Thymus (tissue), 14 donors: ENCODE data around the gene ZNF710. TPM values are rescaled to one million over a fixed set of nuclear protein-coding genes. Genes with fewer than 3 reads are reported as not detected.
A peak's percentile ranks its signal among the peaks of the same experiment; 100 is the strongest.
"Not testable (repeated sequence)": the region's sequence is repeated elsewhere in the genome, so short reads cannot be mapped to it uniquely, and the experiment has no call there.

Experiments
- DNase-seq, 9 donors: peaks; one replicate each; pipeline ENCODE4 v3.0.0-alpha.2; 2013; ENCODE audit warnings: low spot score in 9 of 9, low read depth in 6 of 9, missing footprints in 1 of 9
- H3K27ac ChIP-seq, 2 donors: one replicate each; pipeline ENCODE4 v1.5.1; 2013; ENCODE audit warnings: control low read depth in 1 of 2, low read depth in 1 of 2, low read length in 1 of 2, mild to moderate bottlenecking in 1 of 2, moderate library complexity in 1 of 2
- H3K27me3 ChIP-seq, 2 donors: one replicate each; pipeline ENCODE4 v1.5.1; 2013; ENCODE audit warnings: low read length in 1 of 2; ENCODE audit not compliant: control insufficient read depth in 2 of 2, insufficient read depth in 1 of 2
- H3K36me3 ChIP-seq, 2 donors: one replicate each; pipeline ENCODE4 v1.5.1; 2013; ENCODE audit warnings: low read length in 1 of 2, mild to moderate bottlenecking in 1 of 2, moderate library complexity in 1 of 2; ENCODE audit not compliant: control insufficient read depth in 2 of 2, insufficient read depth in 2 of 2
- H3K4me1 ChIP-seq, 2 donors: one replicate each; pipeline ENCODE4 v1.5.1; 2013; ENCODE audit warnings: low read length in 2 of 2; ENCODE audit not compliant: control insufficient read depth in 2 of 2, insufficient read depth in 2 of 2
- H3K4me3 ChIP-seq, 2 donors: one replicate each; pipeline ENCODE4 v1.5.1; 2013; ENCODE audit warnings: low read length in 2 of 2, control low read depth in 1 of 2, mild to moderate bottlenecking in 1 of 2
- H3K9me3 ChIP-seq, 2 donors: one replicate each; pipeline ENCODE4 v1.5.1; 2013; ENCODE audit warnings: low read length in 1 of 2, mild to moderate bottlenecking in 1 of 2; ENCODE audit not compliant: control insufficient read depth in 2 of 2, insufficient read depth in 1 of 2
- WGBS: extraction: QIAGEN DNeasy Blood & Tissue Kit; methylation state at CpG from one replicate; pipeline ENCODE4 v1.1.7; 2013; 5-methylcytosine and 5-hydroxymethylcytosine counted together
- long read RNA-seq, 10 donors: transcript quantifications; one replicate each; lab custom pipeline, GENCODE V29; 2026
- polyA plus RNA-seq: library from polyadenylated mRNA; stranded (reverse); fragments of 200-250 nt; gene quantifications from one replicate; pipeline ENCODE4 v1.2.3, GENCODE V29; 2013
- total RNA-seq: library from RNA; stranded (reverse); fragments of 120-200 nt; gene quantifications from one replicate; pipeline ENCODE4 v1.2.4, GENCODE V29; 2013
- donor health status: healthy.

The ZNF710 gene, protein sequence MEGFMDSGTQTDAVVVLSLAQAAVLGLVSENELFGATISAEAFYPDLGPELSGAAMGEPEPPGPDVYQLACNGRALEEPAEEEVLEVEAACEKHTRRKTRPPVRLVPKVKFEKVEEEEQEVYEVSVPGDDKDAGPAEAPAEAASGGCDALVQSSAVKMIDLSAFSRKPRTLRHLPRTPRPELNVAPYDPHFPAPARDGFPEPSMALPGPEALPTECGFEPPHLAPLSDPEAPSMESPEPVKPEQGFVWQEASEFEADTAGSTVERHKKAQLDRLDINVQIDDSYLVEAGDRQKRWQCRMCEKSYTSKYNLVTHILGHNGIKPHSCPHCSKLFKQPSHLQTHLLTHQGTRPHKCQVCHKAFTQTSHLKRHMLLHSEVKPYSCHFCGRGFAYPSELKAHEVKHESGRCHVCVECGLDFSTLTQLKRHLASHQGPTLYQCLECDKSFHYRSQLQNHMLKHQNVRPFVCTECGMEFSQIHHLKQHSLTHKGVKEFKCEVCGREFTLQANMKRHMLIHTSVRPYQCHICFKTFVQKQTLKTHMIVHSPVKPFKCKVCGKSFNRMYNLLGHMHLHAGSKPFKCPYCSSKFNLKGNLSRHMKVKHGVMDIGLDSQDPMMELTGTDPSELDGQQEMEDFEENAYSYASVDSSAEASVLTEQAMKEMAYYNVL
- 12.5 TPM for total RNA-seq
- 21.9 TPM for polyA plus RNA-seq
- long read RNA-seq, donor 1 = 0 reads
- long read RNA-seq, donor 2 = 0 reads
- long read RNA-seq, donor 3, full-length matches to known transcripts = 2 of 302 reads
- long read RNA-seq, donor 3, partial matches to known transcripts = 300 of 302 reads
- long read RNA-seq, donor 3, other reads (novel, unspliced or antisense) = 0 of 302 reads
- long read RNA-seq, donor 4, full-length matches to known transcripts = 1 of 182 reads
- long read RNA-seq, donor 4, partial matches to known transcripts = 77 of 182 reads
- long read RNA-seq, donor 4, other reads (novel, unspliced or antisense) = 104 of 182 reads
- long read RNA-seq, donor 5, full-length matches to known transcripts = 2 of 2 reads
- long read RNA-seq, donor 5, partial matches to known transcripts = 0 of 2 reads
- long read RNA-seq, donor 5, other reads (novel, unspliced or antisense) = 0 of 2 reads
- long read RNA-seq, donor 6, full-length matches to known transcripts = 3 of 3 reads
- long read RNA-seq, donor 6, partial matches to known transcripts = 0 of 3 reads
- long read RNA-seq, donor 6, other reads (novel, unspliced or antisense) = 0 of 3 reads
- long read RNA-seq, donor 7, partial matches to known transcripts = 64 of 153 reads
- long read RNA-seq, donor 7, other reads (novel, unspliced or antisense) = 89 of 153 reads
- long read RNA-seq, donor 8, partial matches to known transcripts = 0 of 2 reads
- long read RNA-seq, donor 8, other reads (novel, unspliced or antisense) = 0 of 2 reads
- long read RNA-seq, donor 9, partial matches to known transcripts = 37 of 132 reads
- long read RNA-seq, donor 9, other reads (novel, unspliced or antisense) = 94 of 132 reads
- long read RNA-seq, donor 10, partial matches to known transcripts = 0 of 1 reads
- long read RNA-seq, donor 10, other reads (novel, unspliced or antisense) = 0 of 1 reads

DNA sequence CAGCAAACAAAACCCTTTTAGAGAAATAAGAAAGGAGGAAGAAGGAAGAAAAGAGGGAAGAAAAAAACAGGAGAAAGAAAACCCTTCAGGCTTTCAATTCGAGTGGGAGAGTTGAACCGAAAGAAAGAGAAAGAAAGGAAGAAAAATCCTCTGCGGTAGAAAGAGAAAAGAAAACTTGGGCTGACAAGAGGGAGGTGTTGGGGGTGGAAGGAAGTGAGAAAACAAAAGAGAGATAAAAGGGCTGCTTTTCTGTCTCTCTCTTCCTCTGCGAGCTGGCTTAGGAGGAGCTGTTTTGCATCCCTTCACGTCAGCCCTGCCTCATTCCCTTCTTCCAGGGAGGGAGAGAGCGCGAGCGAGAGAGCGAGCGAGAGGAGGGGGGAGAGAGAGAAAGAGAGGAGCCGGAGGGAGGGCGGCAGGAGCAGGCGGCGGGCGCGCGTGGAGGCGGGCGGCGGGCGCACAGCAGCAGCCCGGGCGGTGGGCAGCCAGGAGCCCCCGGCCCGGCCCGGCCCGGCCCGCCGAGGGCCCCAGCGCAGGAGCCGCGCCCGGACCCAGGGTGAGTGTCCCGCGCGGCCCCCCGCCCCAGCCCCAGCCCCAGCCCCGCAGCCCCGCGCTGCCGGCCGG is at the start of gene ZNF710:
ZNF710 (plus strand) TSS at position 263 of the 621 bp plus-strand sequence. CDS start 65,814 bp downstream, outside the sequence.
- Histone ChIP-seq H3K4me1 (peaks cover 3 to 34% of the 10 kb centered on the region in 2 donors), H3K4me3 (peak within 1 kb of the TSS; percentile 54 to 71), H3K27ac (peak within 1 kb of the TSS; percentile 72 to 77), H3K36me3 (no peaks in the 10 kb centered on the region), H3K27me3 (peaks cover 0 to 12% of the 10 kb centered on the region in 2 donors), H3K9me3 (no peaks in the 10 kb centered on the region)
- DNase-seq = peak in 7 of 9 donors; percentile 31 to 80 (median 43)
- under 1% methylated on average over 42 of the region's 42 CpGs for WGBS

DNA sequence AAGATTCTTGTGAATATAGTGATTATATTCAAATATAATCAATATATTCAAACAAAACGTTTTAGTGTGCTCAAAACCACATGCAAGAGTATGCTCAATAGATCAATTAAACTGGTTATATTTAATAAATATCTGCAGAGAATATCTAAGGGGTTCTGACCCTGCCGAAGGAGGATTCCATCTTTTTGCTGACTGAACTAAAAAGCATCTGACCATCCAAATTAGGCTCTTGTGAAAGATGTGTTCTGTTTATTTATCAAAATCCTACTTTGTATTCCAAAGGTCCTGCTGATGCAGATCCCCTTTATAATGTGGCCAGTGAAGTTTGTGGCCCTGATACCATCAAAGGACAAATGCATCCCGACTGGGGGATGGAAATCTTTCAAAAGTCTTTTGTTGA is 46.6 kb upstream of the ZNF710 start:
- H3K36me3 ChIP-seq = no peaks in the 10 kb centered on the region
- 92% methylated on average over 3 of the region's 3 CpGs for WGBS
- H3K27me3 ChIP-seq = no peaks in the 10 kb centered on the region
- H3K9me3 ChIP-seq = peaks cover 0 to 6% of the 10 kb centered on the region in 2 donors
- no peak overlapping the region for H3K27ac ChIP-seq
- no peak for DNase-seq
- no peaks in the 10 kb centered on the region for H3K4me1 ChIP-seq
- H3K4me3 ChIP-seq = no peak overlapping the region

DNA sequence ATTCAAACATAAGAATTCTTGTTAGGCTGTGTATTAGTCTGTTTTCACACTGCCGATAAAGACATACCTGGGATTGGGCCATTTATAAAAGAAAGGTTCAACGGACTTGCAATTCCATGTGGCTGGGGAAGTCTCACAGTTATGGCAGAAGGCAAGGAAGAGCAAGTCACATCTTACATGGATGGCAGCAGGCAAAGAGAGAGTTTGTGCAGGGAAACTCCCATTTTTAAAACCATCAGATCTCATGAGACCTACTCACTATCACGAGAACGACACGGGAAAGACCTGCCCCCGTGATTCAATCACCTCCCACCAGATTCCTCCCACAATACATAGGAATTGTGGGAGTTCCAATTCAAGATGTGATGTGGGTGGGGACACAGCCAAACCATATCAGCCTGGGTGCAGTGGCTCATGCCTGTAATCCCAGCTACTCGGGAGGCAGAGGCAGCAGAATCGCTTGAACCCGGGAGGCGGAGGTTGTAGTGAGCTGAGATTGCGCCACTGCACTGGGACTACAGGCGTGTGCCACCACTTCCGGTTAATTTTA is 45.6 kb upstream of the ZNF710 start:
- not testable (repeated sequence) for H3K36me3 ChIP-seq, H3K27ac ChIP-seq, H3K27me3 ChIP-seq, DNase-seq, H3K4me1 ChIP-seq, H3K9me3 ChIP-seq, H3K4me3 ChIP-seq
- 97% methylated on average over 13 of the region's 13 CpGs for WGBS

DNA sequence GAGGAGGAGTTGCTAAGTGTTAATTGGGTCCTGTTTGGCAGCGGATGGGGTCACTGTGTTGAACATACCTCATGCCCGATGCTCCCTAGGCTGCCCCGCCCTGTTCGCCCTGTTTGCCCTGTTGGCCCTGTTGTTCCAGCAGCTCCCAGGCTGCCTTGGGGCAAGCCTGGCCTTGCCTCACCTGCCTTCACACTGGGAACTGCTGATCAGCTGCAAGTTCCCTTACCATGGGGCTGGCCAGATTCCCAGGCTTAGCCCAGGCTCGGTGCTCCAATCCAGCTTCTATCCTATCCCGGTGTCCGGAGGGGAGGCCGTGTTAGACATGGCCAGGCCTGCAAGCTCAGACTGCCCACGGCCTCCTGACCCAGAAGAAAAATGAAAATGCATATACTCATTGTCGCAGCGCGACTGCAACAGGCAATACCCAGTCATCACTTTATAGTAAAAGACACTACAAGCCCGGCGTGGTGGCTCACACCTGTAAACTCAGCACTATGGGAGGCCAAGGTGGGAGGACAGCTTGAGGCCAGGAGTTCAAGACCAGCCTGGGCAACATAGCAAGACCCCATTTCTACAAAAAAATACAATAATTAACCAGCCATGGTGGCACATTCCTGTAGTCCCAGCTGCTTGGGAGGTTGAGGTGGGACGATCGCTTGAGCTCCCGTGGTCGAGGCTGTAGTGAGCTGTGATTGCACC is 42.9 kb upstream of the ZNF710 start:
- H3K27ac ChIP-seq = no peak overlapping the region

DNA sequence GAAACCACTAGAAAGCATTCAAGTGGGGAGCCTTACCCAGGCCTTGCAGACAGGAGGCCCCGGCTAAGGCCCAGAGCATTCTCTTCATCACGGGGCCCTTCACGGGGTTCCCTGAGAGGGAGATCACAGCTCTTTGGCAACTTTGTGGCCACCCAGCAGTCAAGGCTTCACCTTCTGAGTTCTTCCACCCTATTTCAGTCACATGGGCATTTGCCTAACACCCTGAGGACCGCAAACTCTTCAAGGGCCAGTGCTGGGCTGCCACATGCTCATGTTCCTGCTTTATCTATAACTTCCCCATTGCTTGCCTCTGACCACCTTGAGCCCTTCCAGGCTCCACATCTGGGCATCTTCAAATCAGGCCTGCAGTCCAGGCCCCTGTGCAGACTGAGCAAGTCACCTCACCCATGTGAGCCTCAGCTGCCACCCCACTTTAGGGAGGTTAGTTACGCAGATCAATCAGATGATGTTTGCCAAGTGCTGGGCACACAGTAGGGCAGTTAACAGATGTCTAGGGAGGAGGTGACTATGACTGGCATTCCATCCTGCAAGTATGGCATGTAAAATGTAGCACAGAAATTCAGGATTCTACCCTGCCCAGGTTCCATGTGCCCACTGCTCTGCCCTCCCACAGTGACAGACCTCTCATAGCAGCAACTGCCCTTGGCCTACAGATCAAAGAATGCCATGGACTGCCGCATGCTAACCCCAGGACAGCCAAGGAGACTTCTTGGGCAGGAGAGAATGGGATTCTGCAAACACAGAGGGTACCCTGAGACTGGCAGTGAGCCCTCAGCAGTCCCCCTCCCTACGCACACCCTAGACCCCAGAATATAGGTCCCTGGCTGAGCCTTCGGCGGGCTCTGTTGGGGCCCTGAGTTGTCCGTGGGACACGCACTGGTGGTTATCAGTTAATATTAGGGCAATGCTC is 37.6 kb upstream of the ZNF710 start:
- Histone ChIP-seq H3K36me3 (no peaks in the 10 kb centered on the region), H3K27me3 (no peaks in the 10 kb centered on the region), H3K4me3 (no peak overlapping the region), H3K4me1 (no peaks in the 10 kb centered on the region), H3K9me3 (no peaks in the 10 kb centered on the region), H3K27ac (no peak overlapping the region)
- 98% methylated on average over 11 of the region's 11 CpGs for WGBS
- no peak for DNase-seq

More for the DNA sequence above, 42.9 kb upstream of the ZNF710 start:
- no peaks in the 10 kb centered on the region for H3K4me1 ChIP-seq
- 97% methylated on average over 18 of the region's 18 CpGs for WGBS
- no peaks in the 10 kb centered on the region for H3K36me3 ChIP-seq
- peaks cover 0 to 6% of the 10 kb centered on the region in 2 donors for H3K9me3 ChIP-seq
- H3K27me3 ChIP-seq = no peaks in the 10 kb centered on the region
- H3K4me3 ChIP-seq = no peak overlapping the region
- no peak for DNase-seq

DNA sequence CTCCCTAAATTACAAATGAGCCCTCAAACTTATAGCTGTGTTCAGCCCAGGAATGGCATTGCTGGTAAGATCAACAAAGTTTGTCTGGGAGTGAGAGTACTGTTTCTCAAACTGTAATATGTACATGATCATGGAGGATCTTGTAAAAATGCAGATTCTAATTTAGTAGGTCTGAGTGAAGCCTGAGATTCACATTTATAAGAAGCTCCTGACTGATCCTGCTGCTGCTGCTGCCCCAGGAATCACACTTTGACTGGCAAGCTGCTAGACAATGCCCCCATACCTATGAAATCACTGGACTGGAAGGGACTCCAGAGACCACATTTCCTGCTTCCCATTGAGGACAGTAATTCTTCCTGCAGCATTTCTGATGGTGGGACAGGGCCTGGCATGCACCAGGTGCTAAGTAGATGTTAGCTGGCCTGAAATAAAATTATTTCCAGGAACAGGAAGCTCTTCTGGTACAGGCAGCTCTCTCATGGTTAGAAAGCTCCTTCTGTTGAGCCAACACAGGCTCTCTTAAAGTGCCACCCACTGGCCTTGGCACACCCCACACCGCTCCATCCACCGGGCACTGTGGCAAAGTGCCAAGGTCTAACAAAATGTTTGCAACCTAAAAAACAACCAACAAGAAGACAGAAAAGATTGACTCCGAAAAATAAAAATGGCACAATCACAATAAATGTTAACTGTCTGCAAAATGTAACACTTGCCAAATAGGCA is 36.7 kb upstream of the ZNF710 start:
- WGBS = 45% methylated on average over 3 of the region's 3 CpGs
- Histone ChIP-seq H3K36me3 (no peaks in the 10 kb centered on the region), H3K4me3 (no peak overlapping the region), H3K27ac (no peak overlapping the region), H3K9me3 (no peaks in the 10 kb centered on the region), H3K27me3 (no peaks in the 10 kb centered on the region), H3K4me1 (no peaks in the 10 kb centered on the region)
- no peak for DNase-seq

DNA sequence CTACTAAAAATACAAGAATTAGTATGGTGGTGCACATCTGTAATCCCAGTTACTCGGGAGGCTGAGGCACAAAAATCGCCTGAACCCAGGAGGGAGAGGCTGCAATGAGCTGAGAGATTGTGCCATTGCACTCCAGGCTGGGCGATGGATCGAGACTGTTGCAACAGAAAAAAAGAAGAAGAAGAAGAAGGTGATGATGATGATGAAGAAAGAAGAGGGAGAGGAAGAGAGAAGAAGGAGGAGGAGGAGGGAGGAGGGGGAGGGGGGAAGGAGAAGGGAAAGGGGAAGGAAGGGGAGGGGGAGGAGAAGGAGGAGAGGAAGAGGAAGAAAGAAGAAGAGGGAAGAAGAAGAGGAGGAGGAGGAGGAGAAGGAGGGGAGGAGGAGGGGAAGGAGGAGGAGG is 33.2 kb upstream of the ZNF710 start:
- no peaks in the 10 kb centered on the region for H3K4me1 ChIP-seq
- H3K27me3 ChIP-seq = no peaks in the 10 kb centered on the region
- H3K9me3 ChIP-seq = no peaks in the 10 kb centered on the region
- 82% methylated on average over 4 of the region's 4 CpGs for WGBS
- DNase-seq = no peak
- no peak overlapping the region for H3K27ac ChIP-seq
- H3K36me3 ChIP-seq = no peaks in the 10 kb centered on the region
- no peak overlapping the region for H3K4me3 ChIP-seq
